Mesenteric fat pad (tissue), 1 donor: Measurements from ENCODE around the gene SIGLEC7. TPM values are rescaled to one million over a fixed set of nuclear protein-coding genes. Genes with fewer than 3 reads are reported as not detected.

Experiments used
- DNase-seq: peaks from one replicate; pipeline ENCODE4 v3.0.0-alpha.2; 2020; ENCODE audit warnings: low spot score
- total RNA-seq: library from RNA; stranded (reverse); fragmentation: NEBNext Ultra II Directional; extraction: Animal tissue kit (Norgen Biotek cat#: 25700); gene quantifications from one replicate; pipeline ENCODE4 v1.2.1, GENCODE V29; 2021
- donor health status: DM: yes; HTN: yes; CAD: no.

SIGLEC7 gene
- total RNA-seq, 1 donor from 2014 or later = 8.1 TPM

GRCh38 chr19:51200071-51200666, 58.1 kb downstream of the SIGLEC7 start:
- DNase-seq = no peak

- DNase-seq = no peak
Observed at GRCh38 chr19:51201712-51202111, 59.6 kb downstream of the SIGLEC7 start.

Other genes with a start within 250 kb of the SIGLEC7 start
- not detected for gene KLK4, start 230.9 kb upstream of the SIGLEC7 start, total RNA-seq
- not detected for gene KLK5, start 189.3 kb upstream of the SIGLEC7 start, total RNA-seq
- gene KLK6, start 172.7 kb upstream of the SIGLEC7 start, total RNA-seq = not detected
- gene KLK7, start 158.4 kb upstream of the SIGLEC7 start, total RNA-seq = not detected
- not detected for gene KLK8, start 140.7 kb upstream of the SIGLEC7 start, total RNA-seq
- not detected for gene KLK10, start 122.6 kb upstream of the SIGLEC7 start, total RNA-seq
- gene KLK11, start 115.7 kb upstream of the SIGLEC7 start, total RNA-seq = not detected
- gene KLK12, start 107.3 kb upstream of the SIGLEC7 start, total RNA-seq = not detected
- not detected for gene KLK13, start 77.2 kb upstream of the SIGLEC7 start, total RNA-seq
- gene KLK14, start 59.4 kb upstream of the SIGLEC7 start, total RNA-seq = not detected
- gene CTU1, start 33.9 kb upstream of the SIGLEC7 start, total RNA-seq = 10.0 TPM
- 19.0 TPM for gene SIGLEC9, start 17.4 kb upstream of the SIGLEC7 start, total RNA-seq
- 18.6 TPM for gene CD33, start 82.8 kb downstream of the SIGLEC7 start, total RNA-seq
- not detected for gene SIGLECL1, start 108.8 kb downstream of the SIGLEC7 start, total RNA-seq
- 3.7 TPM for gene IGLON5, start 169.3 kb downstream of the SIGLEC7 start, total RNA-seq
- gene VSIG10L, start 199.8 kb downstream of the SIGLEC7 start, total RNA-seq = 2.4 TPM
- gene ETFB, start 224.1 kb downstream of the SIGLEC7 start, total RNA-seq = 194 TPM
- 4.4 TPM for gene CLDND2, start 226.7 kb downstream of the SIGLEC7 start, total RNA-seq
- 3.7 TPM for gene NKG7, start 230.4 kb downstream of the SIGLEC7 start, total RNA-seq
- gene LIM2, start 245.7 kb downstream of the SIGLEC7 start, total RNA-seq = not detected
- not detected for gene C19orf84, start 248.3 kb downstream of the SIGLEC7 start, total RNA-seq